ENCODE results near the gene NBPF26.
A peak's percentile ranks its signal among the peaks of the same experiment; 100 is the strongest.
"Not testable (repeated sequence)": the region's sequence is repeated elsewhere in the genome, so short reads cannot be mapped to it uniquely, and the experiment has no call there.

The NBPF26 gene

GRCh38 chr1:120723715-120724402 lies at the start of gene NBPF26:
Gene NBPF26 (plus strand): TSS chr1:120723945.
- not testable (repeated sequence) for DNase-seq

- DNase-seq = not testable (repeated sequence)
Measured at GRCh38 chr1:120680106-120680819, 43.5 kb upstream of the NBPF26 start.

- DNase-seq = not testable (repeated sequence)
Measured at GRCh38 chr1:120680938-120681337, 42.8 kb upstream of the NBPF26 start.

- not testable (repeated sequence) for DNase-seq
Measured at GRCh38 chr1:120684397-120684796, 39.3 kb upstream of the NBPF26 start.

GRCh38 chr1:120685622-120686021 lies 38.1 kb upstream of the NBPF26 start:
- not testable (repeated sequence) for DNase-seq

GRCh38 chr1:120687250-120687649 lies 36.5 kb upstream of the NBPF26 start:
- not testable (repeated sequence) for DNase-seq

- not testable (repeated sequence) for DNase-seq
Measured at GRCh38 chr1:120700807-120701562, 22.8 kb upstream of the NBPF26 start.

- DNase-seq = not testable (repeated sequence)
Measured at GRCh38 chr1:120723358-120723714, 409 bp upstream of the NBPF26 start.

GRCh38 chr1:120724507-120724906 lies 762 bp downstream of the NBPF26 start:
- DNase-seq = not testable (repeated sequence)

GRCh38 chr1:120728811-120729210 lies 5.1 kb downstream of the NBPF26 start:
- DNase-seq = not testable (repeated sequence)

GRCh38 chr1:120769090-120769489 lies 45.3 kb downstream of the NBPF26 start:
- DNase-seq = not testable (repeated sequence)

- not testable (repeated sequence) for DNase-seq
Measured at GRCh38 chr1:120805452-120805851, 81.7 kb downstream of the NBPF26 start.

- peak; percentile 8 for DNase-seq
Measured at GRCh38 chr1:120811822-120812221, 88.1 kb downstream of the NBPF26 start.

- not testable (repeated sequence) for DNase-seq
Measured at GRCh38 chr1:120825051-120825450, 101.3 kb downstream of the NBPF26 start.

- not testable (repeated sequence) for DNase-seq
Measured at GRCh38 chr1:120826623-120827022, 102.9 kb downstream of the NBPF26 start.

GRCh38 chr1:120844186-120844944 lies 120.6 kb downstream of the NBPF26 start:
- peak; percentile 62 for DNase-seq

- DNase-seq = not testable (repeated sequence)
Measured at GRCh38 chr1:120844945-120845330, 121.2 kb downstream of the NBPF26 start.

GRCh38 chr1:120849400-120850286 lies 125.9 kb downstream of the NBPF26 start:
- not testable (repeated sequence) for DNase-seq

- not testable (repeated sequence) for DNase-seq
Measured at GRCh38 chr1:120850287-120850536, 126.5 kb downstream of the NBPF26 start.

- peak; percentile 90 for DNase-seq
Measured at GRCh38 chr1:120850537-120851421, 127.0 kb downstream of the NBPF26 start.

- not testable (repeated sequence) for DNase-seq
Measured at GRCh38 chr1:120858144-120858543, 134.4 kb downstream of the NBPF26 start.
